Stimulated activated CD8-positive, alpha-beta memory T cell treated with anti-CD3 and anti-CD28 coated beads, Interleukin-4, amount 100 ng/mL, for 48 hours (primary cell): Measurements from ENCODE around the gene NLGN3.

ENCODE experiments used
- DNase-seq: peaks from one replicate; pipeline ENCODE4 v3.0.0-alpha.2; 2020

The NLGN3 gene

DNA sequence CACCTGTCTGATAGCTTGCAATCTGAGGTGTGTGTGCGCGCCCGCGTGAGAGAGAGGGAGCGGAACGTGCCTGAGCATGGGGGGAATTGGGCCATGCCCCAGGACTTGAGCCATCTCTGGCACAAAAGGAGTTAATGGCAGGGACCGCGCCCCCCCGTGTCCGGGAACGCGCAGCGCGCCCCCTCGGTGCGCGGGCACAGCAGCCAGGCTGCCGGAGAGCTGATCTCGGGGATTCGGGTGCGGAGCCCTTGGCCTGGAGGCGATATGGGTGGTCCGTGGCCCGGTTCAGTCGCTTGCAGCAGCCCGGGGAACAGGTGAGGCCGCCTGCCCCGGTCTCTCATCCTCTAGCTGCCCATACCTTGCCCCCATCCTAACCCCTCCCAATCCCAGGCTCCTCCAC, at the start of gene NLGN3:
TSS of gene NLGN3 (plus strand) at position 191 of the 400 bp plus-strand sequence. CDS start 2,909 bp downstream, outside the sequence.
- no peak for DNase-seq

GRCh38 chrX:71095033-71095432, 49.6 kb upstream of the NLGN3 start:
- DNase-seq = no peak

DNA sequence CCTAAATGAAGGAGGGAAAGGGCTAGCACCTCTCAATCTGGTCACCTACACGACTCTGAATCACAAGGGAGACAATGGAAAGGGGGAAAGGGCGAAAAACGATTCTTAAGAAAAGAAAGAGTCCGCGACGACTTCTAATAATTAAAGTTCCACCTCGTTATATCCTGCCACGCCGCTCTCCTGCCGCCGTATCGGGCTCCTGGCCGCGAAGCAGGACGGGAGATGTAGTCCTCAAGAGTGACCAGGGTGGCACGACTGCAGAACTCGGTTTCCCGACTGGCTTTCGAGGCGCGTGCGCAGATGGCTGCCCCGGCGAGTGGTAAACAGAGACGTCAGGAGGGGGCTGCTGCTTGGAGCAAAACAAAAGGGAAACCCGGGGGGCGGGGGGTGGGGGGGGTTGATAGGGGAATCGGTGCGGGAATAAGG, 49.1 kb upstream of the NLGN3 start, which contains the start of gene FOXO4:
TSS of gene FOXO4 (plus strand) at position 297 of the 426 bp plus-strand sequence. CDS start 678 bp downstream, outside the sequence.
- DNase-seq = peak; percentile 88

- DNase-seq = no peak
Observed at GRCh38 chrX:71095981-71096759, 48.5 kb upstream of the NLGN3 start.

DNA sequence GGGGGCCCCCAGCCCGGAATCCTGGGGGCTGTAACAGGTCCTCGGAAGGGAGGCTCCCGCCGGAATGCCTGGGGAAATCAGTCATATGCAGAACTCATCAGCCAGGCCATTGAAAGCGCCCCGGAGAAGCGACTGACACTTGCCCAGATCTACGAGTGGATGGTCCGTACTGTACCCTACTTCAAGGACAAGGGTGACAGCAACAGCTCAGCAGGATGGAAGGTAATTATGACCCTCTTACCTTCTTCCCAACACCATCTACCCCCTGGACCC, 47.9 kb upstream of the NLGN3 start:
- DNase-seq = no peak

DNA sequence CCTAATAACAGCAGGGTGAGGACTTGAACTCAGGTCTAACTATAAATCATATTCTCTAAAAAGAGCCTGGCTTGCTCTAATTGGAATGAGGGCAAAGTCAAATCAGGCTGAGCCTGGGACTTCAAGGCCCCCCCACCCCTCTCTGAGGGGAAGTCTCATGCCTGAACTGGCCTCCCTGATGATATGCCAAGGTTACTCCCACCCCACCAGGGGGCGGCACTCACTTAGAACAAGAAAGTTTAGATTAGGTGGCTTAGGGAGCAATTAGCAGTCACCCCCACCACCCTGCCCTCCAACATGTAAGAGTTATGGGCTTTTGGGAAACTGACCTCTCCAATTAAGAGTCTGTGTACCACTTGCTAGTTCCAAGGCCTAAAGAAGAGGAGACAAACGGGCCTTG, 46.3 kb upstream of the NLGN3 start:
- peak; percentile 75 for DNase-seq

DNA sequence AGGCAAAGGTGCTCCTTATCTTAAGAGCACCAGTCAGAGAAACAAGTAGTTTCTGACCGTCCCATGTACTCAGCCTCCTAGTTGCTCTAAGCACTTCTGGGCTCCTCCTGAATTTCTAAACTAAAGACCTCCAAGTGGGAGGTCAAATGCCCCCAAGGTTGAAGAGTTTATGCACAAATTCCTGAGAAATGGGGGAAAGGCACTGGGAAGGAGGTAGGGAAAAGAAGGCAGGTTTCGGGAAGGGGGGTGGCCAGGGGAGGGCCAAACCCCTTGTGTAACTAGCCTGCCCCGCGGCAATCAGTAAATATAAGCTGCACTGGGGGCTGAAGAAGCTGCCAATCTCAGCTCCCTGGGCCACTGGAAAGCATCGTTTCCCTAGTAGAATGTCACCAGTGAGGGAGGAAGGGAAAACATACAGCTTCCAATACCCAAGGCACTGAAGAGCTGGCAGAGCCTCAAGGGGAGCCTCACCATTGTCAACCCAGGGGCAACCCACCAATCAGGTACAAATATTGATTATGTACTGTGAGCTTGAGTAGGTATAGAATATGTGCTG, 45.6 kb upstream of the NLGN3 start:
- no peak for DNase-seq

DNA sequence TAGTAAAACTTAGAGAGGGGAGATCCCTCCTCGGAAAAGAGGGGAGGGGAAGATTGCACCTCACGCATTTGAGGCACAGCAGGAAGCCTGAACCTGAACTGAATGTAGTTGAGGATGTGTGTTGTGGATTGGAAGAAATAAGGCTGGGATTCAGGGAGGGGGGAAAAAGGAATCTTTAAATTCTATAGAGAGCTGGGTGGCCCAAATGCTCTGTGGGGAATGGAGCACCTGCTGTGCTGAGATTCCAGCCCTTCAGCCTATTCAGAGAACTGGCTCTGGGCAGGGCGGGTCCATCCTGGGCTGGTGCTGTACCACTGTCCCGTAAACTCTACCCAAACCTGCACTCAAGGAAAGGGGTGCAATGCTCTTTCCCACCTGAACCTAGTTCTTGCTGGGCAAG, 44.9 kb upstream of the NLGN3 start:
- DNase-seq = no peak

DNA sequence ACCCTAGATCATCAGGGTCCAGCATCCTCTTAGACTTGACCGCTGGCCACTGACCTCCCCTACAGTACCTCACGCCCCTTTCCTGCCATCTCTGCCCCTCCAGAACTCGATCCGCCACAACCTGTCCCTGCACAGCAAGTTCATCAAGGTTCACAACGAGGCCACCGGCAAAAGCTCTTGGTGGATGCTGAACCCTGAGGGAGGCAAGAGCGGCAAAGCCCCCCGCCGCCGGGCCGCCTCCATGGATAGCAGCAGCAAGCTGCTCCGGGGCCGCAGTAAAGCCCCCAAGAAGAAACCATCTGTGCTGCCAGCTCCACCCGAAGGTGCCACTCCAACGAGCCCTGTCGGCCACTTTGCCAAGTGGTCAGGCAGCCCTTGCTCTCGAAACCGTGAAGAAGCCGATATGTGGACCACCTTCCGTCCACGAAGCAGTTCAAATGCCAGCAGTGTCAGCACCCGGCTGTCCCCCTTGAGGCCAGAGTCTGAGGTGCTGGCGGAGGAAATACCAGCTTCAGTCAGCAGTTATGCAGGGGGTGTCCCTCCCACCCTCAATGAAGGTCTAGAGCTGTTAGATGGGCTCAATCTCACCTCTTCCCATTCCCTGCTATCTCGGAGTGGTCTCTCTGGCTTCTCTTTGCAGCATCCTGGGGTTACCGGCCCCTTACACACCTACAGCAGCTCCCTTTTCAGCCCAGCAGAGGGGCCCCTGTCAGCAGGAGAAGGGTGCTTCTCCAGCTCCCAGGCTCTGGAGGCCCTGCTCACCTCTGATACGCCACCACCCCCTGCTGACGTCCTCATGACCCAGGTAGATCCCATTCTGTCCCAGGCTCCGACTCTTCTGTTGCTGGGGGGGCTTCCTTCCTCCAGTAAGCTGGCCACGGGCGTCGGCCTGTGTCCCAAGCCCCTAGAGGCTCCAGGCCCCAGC, 43.8 kb upstream of the NLGN3 start:
- no peak for DNase-seq

- no peak for DNase-seq
Observed at GRCh38 chrX:71102292-71102691, 42.3 kb upstream of the NLGN3 start.

- DNase-seq = peak; percentile 67
Observed at GRCh38 chrX:71103110-71103983, 41.3 kb upstream of the NLGN3 start.

GRCh38 chrX:71105628-71106027, 39.0 kb upstream of the NLGN3 start:
- DNase-seq = no peak

- no peak for DNase-seq
Observed at GRCh38 chrX:71106427-71106826, 38.2 kb upstream of the NLGN3 start, which contains the start of gene CXorf65. Gene CXorf65 (minus strand): TSS chrX:71106740. CDS start chrX:71106556, 184 bp downstream.

DNA sequence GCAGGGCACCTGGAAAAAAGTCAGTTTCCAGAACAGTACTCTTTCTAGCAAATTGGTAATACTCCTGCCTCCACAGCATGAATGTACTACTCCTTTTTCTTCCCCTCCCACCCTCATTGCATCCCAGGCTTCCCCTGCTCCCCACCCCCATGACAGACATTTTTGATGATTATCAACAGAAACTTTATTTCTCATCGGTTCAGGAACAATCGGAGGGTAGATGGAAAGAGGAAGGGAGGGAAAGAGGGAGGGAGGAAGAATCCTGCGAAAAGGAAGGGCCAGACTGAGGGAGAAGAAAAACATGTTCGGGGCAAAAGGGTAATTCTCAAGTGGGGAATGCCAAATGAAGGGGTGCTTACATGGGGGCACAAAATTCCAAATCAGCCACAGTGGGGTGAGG, 37.4 kb upstream of the NLGN3 start:
- DNase-seq = no peak

- peak; percentile 46 for DNase-seq
Observed at GRCh38 chrX:71107762-71108360, 36.8 kb upstream of the NLGN3 start.

GRCh38 chrX:71109051-71109450, 35.6 kb upstream of the NLGN3 start:
- no peak for DNase-seq

- peak; percentile 75 for DNase-seq
Observed at GRCh38 chrX:71111141-71111843, 33.3 kb upstream of the NLGN3 start, which contains the start of gene IL2RG. Gene IL2RG (minus strand): TSS chrX:71111577. CDS start chrX:71111539, 38 bp downstream.

DNA sequence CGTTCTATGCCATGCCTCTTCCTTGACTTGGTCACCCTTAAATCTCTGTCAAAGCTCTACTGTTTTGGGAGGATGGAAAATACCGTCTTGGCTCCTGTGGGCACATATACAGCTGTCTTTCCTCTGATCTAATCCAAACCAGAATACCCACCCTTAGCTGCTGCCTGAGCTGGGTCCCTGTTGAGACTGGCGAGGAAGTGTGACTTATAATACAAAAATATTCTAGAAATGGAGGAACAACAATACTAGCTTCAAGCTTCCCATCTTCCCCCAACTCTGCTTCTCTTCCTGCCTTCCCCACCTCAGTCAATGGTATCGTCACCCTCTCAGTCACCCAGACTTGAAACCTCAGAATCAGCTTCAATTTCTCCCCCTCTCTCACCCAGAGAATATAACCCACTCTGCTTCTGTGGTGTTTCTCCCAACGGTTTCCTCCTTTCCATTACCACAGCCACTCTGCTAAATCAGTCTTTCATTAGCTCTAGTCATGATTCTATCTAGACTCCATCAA, 32.7 kb upstream of the NLGN3 start:
- DNase-seq = no peak

GRCh38 chrX:71117358-71117757, 27.3 kb upstream of the NLGN3 start:
- DNase-seq = no peak

- peak; percentile 90 for DNase-seq
Observed at GRCh38 chrX:71118032-71118984, 26.3 kb upstream of the NLGN3 start, which contains the start of gene MED12. Gene MED12 (plus strand): TSS chrX:71118596. CDS start chrX:71118755, 159 bp downstream.
